HepG2 (cell line): ENCODE data around the gene RLF. TPM values are rescaled to one million over a fixed set of nuclear protein-coding genes. Genes with fewer than 3 reads are reported as not detected.
A peak's percentile ranks its signal among the peaks of the same experiment; 100 is the strongest.

ENCODE experiments used
- ATF5 ChIP-seq: sonication (generic); formaldehyde crosslinking; IDR thresholded peaks from 2 replicates; pipeline ENCODE4 v1.4.0; 2020; ENCODE audit warnings: mild to moderate bottlenecking, low read depth, missing genetic modification reagents
- BCL6 ChIP-seq: IDR thresholded peaks from 2 replicates; pipeline ENCODE4 v1.6.1; 2016; ENCODE audit warnings: missing genetic modification reagents, missing compliant biosample characterization
- FOXA1 ChIP-seq, 2 experiments: fragments of 450-650 bp in 1 of 2; sonication (generic) in 1 of 2; formaldehyde crosslinking in 1 of 2; IDR thresholded peaks; 2 replicates each; pipeline versions ENCODE4 v1.4.0 to v1.6.1; 2016 to 2020; ENCODE audit warnings: missing genetic modification reagents in 1 of 2
- HDAC1 ChIP-seq: sonication (generic); formaldehyde crosslinking; IDR thresholded peaks from 2 replicates; pipeline ENCODE4 v1.5.1; 2020; ENCODE audit warnings: mild to moderate bottlenecking, missing genetic modification reagents
- RBM39 ChIP-seq: fragments of 200-400 bp; formaldehyde crosslinking; IDR thresholded peaks from one replicate; pipeline ENCODE4 v1.6.1; 2018; ENCODE audit warnings: antibody characterized with exemption, mild to moderate bottlenecking, low read depth, low read length; ENCODE audit not compliant: poor library complexity, severe bottlenecking
- RORA ChIP-seq: sonication (generic); formaldehyde crosslinking; IDR thresholded peaks from 2 replicates; pipeline ENCODE4 v1.5.0; 2020; ENCODE audit warnings: mild to moderate bottlenecking, missing genetic modification reagents, moderate library complexity
- SETDB1 ChIP-seq: sonication (generic); formaldehyde crosslinking; IDR thresholded peaks from 2 replicates; pipeline ENCODE4 v1.5.1; 2020; ENCODE audit warnings: missing genetic modification reagents, mild to moderate bottlenecking, borderline replicate concordance
- SUZ12 ChIP-seq: fragments of 150-350 bp; IDR thresholded peaks from 2 replicates; pipeline ENCODE4 v1.6.1; 2014; ENCODE audit warnings: low read depth, low read length
- THAP9 ChIP-seq: sonication (generic); formaldehyde crosslinking; IDR thresholded peaks from 2 replicates; pipeline ENCODE4; 2020; ENCODE audit warnings: missing genetic modification reagents, mild to moderate bottlenecking, borderline replicate concordance
- ZBTB40 ChIP-seq, 2 experiments: fragments of 450-650 bp in 1 of 2; sonication (generic) in 1 of 2; formaldehyde crosslinking in 1 of 2; IDR thresholded peaks; 2 replicates each; pipeline versions ENCODE4 v1.6.1 to v1.8.0; 2016 to 2022; ENCODE audit warnings: antibody characterized with exemption in 1 of 2, mild to moderate bottlenecking in 1 of 2, missing genetic modification reagents in 1 of 2
- ZNF414 ChIP-seq: sonication (generic); formaldehyde crosslinking; IDR thresholded peaks from 2 replicates; pipeline ENCODE4 v1.5.0; 2020; ENCODE audit warnings: missing genetic modification reagents
- ZNF747 ChIP-seq: sonication (generic); formaldehyde crosslinking; IDR thresholded peaks from 2 replicates; pipeline ENCODE4 v1.8.1; 2023; ENCODE audit warnings: missing genetic modification reagents, mild to moderate bottlenecking, borderline replicate concordance
- ZZZ3 ChIP-seq: sonication (generic); formaldehyde crosslinking; IDR thresholded peaks from 2 replicates; pipeline ENCODE4 v1.4.0; 2020; ENCODE audit warnings: missing genetic modification reagents, mild to moderate bottlenecking, borderline replicate concordance
- polyA plus RNA-seq, 8 experiments: library from polyadenylated mRNA; depleted of rRNA in 3 of 8; stranded (reverse) in 7 of 8; unstranded in 1 of 8; fragments of >200 nt; fragmentation: Illumina TruSeq in 4 of 8; extraction: Trizol in 4 of 8; gene quantifications; 2 replicates each; pipeline versions ENCODE4 v1.2.1 to v1.2.3, GENCODE V29; 2011 to 2016; ENCODE audit warnings: low read depth in 4 of 8, missing spikeins in 1 of 8, mixed read lengths in 1 of 8; ENCODE audit not compliant: insufficient read depth in 1 of 8
- total RNA-seq, 5 experiments: library from RNA; depleted of rRNA; stranded (reverse); fragments of >200 nt; fragmentation: Illumina TruSeq; extraction: Trizol; gene quantifications; 2 replicates each; pipeline ENCODE4 v1.2.3, GENCODE V29; 2016; ENCODE audit warnings: low read depth in 1 of 5

Gene RLF
- total and polyA plus RNA-seq, 2 of the 13 experiments (the other 11 are each of a cell fraction or from before 2014, with no cell fraction given): 9.0 to 15.7 TPM

- peak; percentile 100 for TF ChIP-seq THAP9 (CRISPR knock-in tag)
- TF ChIP-seq BCL6: peak; percentile 52; the same call in 1 of the 2 replicates
- TF ChIP-seq ZNF747 (CRISPR knock-in tag): peak; percentile 58; the same call in 1 of the 2 replicates
- peak; percentile 80; the same call in 1 of the 2 replicates for TF ChIP-seq ATF5 (CRISPR knock-in tag)
- peak; percentile 98 for TF ChIP-seq HDAC1 (CRISPR knock-in tag)
- TF ChIP-seq SUZ12: 0 out of 2 replicates have a peak, but pooled peaks have one; percentile 3
- peak; percentile 96 for TF ChIP-seq ZBTB40 (IDR thresholded peaks at IDR 0.05)
- peak; percentile 91; the same call in 1 of the 2 replicates for TF ChIP-seq ZBTB40 (CRISPR knock-in tag; IDR thresholded peaks at IDR 0.05)
- no peak for TF ChIP-seq SETDB1 (CRISPR knock-in tag)
- TF ChIP-seq FOXA1 (IDR thresholded peaks at IDR 0.05): no peak
- TF ChIP-seq FOXA1 (CRISPR knock-in tag; IDR thresholded peaks at IDR 0.05): peak; percentile 44
- no peak for TF ChIP-seq RORA (CRISPR knock-in tag)
- TF ChIP-seq ZZZ3 (CRISPR knock-in tag): peak; percentile 93; the same call in 1 of the 2 replicates
- no peak for TF ChIP-seq RBM39
- TF ChIP-seq ZNF414 (CRISPR knock-in tag): peak; percentile 79; the same call in 1 of the 2 replicates
These were observed 96.7 kb downstream of the RLF start, which contains the start of gene ZMPSTE24 (continued) for GRCh38 chr1:40257688-40258444.
